Activated CD8-positive, alpha-beta memory T cell treated with anti-CD3 and anti-CD28 coated beads for 1 hour (primary cell): ENCODE measurements around the gene SPSB3.

Experiments used
- DNase-seq, 2 donors: peaks; one replicate each; pipeline ENCODE4 v3.0.0-alpha.2; 2020; ENCODE audit warnings: low read depth in 1 of 2; ENCODE audit errors: extremely low read depth in 1 of 2

Gene SPSB3

DNA sequence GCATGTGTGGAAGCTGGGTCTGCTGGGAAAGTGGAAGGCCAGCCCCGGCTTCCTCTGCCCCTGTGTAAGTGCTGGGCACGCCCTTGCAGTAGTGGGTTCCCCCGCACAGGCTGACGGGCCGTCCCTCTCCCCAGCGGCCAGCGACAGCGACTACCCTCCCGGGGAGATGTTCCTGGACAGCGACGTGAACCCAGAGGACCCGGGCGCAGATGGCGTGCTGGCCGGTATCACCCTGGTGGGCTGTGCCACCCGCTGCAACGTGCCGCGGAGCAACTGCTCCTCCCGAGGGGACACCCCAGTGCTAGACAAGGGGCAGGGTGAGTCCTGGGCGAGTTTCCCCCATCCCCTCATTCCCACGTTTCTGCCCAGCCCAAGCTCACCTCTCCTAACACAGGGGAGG is 16.5 kb downstream of the SPSB3 start:
- DNase-seq, result no peak

DNA sequence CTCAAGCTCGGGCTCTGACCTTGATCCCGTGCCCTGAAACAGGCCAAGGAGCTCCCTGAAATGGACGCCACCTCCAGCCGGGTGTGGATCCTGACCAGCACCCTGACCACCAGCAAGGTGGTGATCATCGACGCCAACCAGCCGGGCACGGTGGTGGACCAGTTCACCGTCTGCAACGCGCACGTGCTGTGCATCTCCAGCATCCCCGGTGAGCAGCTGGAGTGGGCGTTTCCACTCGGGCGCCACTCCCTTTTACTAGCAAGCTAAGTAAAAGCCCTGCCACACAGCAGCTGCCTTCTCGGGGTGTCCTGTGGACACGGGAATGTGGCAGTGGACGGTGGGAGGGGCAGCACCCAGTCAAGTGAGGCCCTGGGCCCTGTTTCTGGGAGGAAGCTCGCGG is 17.4 kb downstream of the SPSB3 start:
- no peak for DNase-seq

DNA sequence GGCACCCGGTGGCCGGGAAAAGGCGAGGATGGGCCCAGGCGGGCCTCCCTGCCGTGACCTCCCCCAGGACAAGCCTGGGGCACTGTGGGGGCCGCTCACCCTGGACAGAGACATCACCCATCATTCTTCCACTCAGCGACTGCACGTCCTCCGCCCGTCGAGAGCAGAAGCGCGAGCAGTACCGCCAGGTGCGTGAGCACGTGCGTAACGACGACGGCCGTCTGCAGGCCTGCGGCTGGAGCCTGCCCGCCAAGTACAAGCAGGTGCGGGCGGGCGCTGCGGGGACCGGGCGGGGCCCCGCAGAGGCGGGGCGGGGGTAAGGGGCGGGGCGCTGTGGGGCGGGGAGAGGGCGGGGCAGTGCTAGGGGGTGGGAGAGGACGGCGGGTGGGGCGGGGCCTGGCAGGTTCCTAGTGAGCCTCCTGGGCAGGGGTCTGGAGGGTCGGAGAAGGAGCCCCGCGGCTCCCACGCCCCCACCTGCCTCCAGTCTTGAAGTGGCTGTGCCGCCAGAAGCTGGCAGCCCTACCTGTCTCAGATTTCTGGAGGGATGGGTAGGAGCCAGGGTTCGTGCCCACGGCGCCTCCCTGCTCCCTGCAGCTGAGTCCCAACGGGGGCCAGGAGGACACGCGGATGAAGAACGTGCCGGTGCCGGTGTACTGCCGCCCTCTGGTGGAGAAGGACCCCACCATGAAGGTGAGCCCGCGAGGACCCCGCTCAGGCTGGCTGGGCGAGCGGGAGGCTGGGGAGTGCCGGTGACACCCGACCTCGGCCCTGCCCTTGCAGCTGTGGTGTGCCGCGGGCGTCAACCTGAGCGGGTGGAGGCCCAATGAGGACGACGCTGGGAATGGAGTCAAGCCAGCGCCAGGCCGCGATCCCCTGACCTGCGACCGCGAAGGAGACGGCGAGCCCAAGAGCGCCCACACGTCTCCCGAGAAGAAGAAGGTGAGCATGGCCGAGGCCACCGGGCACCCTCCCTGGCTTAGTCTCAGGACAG is 18.6 kb downstream of the SPSB3 start:
- DNase-seq, result no peak

DNA sequence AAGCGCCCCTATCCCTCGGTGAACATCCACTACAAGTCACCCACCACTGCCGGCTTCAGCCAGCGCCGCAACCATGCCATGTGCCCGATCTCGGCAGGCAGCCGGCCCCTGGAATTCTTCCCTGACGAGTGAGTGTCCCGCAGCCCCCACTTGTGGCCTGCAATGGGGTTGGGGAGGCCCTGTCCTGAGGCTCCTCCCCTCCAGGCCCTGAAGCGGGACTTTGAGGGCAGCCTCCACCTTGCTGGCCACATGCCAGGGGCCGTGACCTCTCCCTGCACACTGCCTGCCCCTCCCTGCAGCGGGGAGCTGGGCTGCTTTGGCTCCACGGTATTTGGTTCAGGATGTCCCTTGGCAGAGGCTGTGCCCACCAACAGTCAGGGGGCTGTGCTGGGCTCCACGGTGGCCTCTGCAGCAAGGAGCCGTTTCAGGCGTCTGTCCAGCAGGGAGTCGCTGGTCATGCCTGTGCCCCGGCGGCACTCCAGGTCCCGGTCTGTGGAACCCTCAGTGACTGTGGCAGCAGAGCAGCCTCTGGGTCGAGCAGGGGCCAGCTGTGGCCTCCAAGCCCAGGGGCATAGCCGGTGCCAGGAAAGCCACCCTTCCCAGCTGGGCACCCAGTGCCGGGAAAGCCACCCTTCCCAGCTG is 19.4 kb downstream of the SPSB3 start:
- DNase-seq, result no peak

DNA sequence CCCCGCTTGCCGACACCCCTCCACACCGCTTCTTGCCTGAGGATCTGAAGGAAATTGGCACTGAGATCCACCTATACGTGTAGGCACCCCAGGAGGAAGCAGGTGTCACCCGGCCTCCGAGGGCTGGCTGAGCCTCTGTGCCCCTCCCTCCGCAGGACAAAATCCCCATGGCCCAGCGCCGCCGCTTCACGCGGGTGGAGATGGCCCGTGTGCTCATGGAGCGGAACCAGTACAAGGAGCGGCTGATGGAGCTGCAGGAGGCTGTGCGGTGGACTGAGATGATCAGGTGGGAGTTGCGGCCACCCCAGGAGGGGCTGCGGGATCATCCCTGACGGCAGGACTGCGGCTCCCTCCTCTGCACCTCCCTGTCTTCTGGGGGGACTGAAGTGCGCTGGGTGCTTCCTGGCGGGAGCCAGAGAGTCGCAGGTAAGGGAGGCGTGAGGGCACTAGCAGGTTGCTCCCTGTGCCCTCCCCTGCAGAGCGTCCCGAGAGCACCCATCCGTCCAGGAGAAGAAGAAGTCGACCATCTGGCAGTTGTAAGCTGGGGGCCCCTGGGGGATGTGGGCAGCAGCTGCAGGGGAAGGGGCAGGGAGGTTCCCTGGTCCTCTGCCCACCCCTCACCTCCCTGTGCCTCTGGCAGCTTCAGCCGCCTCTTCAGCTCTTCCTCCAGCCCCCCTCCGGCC is 20.0 kb downstream of the SPSB3 start:
- DNase-seq, result no peak

DNA sequence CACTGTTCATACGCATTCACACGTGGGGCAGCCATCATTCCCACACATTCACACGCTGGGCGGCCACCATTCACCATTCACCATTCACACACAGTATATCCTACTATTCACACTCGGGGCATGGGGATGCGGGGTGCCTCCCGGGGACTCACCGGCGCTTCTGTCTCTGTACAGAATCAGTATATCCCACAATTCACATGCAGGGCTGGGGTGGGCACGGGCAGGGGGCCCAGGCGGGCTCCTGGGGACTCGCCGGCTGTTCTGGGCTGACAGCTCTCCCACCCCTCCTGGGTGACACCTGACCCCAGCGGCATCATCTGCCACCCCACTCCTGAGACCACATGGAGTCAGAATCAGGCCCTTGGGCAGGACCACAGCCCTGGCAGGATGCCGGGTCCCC is 20.6 kb downstream of the SPSB3 start:
- DNase-seq, result no peak

DNA sequence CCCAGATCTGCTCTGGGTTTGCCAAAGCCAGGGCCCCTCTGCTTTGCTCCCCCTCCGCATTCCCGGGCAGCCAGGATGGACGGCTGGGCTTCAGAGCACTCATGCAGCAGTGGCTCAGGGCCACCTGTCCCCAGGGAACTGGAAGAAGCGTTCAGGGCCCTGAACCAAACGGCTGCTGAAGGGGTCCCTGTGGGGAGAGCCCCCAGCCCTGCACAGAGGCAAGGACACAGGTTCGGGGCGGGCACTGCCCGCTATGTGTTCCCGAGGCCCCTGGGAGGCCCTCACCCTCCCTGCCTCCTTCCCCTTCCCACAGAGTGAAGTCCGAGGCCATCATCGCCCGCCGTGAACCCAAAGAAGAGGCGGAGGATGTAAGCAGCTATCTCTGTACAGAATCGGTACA is 21.5 kb downstream of the SPSB3 start:
- DNase-seq, result no peak

DNA sequence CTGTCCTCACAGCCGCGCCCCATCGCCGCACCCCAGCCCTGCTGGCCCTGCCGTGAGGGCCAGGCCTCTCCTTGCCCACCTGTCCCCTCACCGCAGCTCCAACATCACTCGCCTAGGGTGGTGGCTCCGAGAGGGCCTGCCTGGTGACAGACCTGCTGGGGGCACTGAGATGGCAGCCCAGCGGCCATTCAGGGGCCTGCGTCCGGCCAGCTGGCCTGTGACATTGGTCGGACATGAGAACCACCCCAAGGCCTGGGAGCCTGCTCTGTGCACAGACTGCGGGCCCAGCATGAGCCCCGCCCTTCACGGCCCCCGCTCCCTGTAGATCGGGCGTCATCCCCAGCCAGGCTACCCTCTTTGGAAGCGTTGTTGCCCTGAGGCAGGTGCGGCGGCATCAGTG is 22.9 kb downstream of the SPSB3 start:
- no peak for DNase-seq

DNA sequence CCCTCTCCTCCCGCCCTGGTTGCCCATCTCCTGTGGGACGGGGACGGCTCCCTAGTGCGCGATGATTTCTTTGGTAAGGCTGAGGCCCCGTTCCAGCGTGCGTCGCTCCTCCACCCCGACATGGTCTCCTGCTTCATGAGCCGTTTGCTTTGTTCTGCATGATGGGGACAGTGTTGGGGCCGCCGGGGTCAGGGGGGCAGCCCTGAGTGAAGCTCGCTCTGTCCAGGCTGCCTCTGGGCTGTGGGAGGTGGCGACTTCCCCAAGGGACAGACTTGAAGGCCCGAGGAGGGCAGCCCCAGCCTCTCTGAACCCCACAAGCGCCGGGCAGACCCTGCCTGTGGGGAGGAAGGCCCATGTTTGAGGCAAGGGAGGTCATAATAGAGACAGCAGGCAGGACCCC is 23.4 kb downstream of the SPSB3 start:
- no peak for DNase-seq

DNA sequence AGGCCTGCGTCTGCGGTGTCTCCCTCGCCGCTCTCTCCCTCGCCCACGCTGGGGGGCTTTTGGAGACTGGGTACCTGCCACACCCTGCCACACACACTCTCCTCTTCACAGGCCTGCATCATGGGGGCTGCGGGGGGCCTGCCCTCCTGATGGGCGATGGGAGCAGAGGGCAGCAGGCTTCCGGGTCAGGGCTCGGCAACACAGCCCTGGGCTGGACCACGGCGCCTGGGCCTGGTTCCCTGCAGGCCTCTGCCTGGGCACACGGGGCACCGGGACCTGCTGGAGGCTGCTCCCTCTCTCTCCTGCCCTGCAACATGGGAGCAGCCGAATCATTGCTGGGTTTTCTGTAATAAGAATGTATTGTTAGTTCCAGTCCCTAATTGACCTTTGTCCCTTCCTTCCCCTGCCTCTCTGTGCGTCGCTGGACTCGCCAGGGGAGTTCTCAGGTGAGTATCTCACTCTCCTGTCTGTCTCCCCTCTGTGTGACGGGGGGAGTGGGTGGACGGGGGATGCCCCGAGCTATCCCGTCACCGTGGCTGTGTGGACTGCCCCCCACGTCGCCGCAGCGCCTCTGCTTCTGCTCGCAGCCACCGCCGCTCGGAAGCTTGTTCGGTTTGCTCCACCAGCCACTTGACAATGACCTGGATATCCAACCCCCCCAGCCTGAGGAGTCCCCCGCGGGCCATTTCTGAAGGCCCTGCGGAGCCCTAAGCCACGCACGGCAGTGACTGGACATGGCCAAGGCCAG is 24.5 kb downstream of the SPSB3 start:
- no peak for DNase-seq

DNA sequence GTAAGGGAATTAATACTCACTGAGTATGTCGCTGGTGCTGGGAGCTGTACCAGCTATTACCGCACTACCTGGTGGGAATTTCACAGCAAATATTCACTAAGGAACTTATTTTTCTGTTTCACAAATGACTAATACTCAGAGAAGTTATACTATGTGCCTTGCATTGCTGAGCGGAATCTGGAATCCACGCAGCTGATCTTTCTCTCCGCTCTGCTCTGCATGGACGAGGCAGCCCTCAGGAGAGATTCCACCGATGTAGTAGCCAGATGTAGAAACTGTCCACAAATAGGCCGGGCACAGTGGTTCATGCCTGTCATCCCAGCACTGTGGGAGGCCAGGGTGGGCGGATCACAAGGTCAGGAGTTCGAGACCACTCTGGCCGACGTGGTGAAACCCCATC is 28.2 kb downstream of the SPSB3 start:
- no peak for DNase-seq

DNA sequence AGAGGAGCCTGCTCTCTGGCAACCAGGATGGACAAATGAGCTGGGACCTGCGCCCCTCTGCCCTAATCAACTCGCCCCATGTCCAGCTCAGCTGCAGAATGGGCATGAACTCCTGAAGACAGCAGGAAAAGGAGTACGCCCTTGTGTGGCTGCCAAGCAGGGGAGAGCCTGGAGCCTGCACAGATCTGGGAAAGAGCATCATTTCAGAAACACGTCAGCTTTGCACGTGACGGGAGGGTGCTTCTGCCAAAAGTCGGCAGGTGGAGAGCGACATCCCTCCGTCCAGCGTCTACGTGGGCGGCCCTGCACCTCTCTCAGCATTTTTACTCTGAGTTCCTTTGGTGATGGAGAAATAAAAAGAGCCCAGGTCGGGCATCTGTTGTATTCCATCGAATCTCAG is 29.5 kb downstream of the SPSB3 start:
- DNase-seq, result no peak

DNA sequence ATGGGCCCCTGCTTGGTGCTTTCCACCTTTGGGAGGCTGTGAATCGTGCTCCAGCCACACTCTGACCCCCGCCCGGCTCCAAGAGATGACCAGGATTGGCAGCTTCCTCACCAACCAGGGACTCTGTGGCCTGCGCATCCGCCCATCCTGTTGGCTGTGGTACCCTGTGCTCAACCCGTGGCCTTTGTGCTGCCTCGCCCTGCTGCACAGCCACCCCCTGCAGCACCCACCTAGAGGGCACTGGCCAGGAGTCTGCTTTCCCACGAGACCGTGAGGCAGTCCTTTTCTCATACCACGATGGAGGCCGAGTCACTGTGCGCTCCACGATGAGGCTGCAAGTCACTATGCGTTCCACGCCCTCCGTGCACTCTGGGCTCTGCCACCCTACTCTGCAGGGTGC is 30.4 kb downstream of the SPSB3 start:
- DNase-seq, result no peak

DNA sequence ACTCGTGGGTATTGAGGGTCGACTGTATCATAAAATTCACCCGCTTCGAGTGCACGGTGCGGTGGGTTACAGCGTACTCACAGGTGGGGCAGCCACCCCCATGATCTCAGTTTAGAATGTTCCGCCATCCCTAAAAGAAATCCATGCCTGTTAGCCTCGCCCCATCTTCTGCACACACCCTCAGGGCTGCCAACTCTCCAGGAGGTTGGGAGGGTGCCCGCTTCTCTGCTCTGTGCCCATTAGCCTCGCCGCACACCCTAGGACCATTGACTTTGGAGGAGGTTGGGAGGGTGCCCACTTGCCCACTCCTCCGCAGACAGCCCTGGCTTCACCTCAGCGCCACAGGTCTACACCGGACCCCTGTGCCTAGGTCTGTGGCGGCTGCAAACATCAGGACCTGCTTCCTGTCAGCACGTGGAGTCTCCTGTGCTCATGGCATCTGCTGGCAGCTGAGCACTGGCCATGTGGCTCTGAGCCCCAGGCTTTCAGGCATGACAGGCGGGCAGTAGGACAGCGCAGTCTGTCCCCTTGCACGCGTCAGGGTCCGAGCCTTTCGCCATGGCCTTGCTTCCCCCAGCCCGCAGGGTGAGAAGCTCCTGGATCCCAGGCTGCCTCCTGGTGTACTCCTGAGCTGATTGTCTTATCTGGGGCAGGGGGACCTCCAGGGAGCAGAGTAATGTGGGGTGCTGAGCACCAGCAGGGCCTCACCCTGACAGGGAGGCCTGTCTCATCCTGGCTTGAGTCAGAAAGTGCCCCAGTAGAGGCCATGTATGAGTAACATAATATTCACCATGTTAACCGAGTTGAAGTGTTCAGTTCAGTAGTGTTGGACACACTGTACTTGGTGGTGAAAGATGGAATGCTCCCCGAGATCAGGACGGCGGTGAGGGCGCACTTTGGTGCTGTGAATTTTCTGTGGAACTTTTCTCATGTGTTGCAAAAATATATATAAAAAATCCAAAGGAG is 32.9 kb downstream of the SPSB3 start:
- no peak for DNase-seq

DNA sequence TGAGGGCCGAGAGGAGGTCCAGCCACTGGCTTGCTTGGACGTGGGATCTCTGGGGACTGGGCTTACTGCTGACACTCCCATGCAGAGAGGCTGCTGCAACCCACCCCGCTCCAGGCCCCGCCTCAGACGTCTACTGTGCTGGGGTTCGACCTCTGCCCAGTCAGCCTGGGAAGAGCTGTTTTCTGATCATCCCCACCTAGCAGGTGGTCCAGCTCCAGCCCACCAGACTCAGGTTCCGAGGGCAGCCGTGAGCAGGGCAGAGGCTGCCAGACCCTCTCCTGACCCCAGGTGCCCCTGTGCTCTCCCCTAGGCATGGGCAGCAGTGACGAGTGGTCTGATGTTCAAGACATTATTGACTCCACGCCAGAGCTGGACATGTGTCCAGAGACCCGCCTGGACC is 34.4 kb downstream of the SPSB3 start:
- no peak for DNase-seq

DNA sequence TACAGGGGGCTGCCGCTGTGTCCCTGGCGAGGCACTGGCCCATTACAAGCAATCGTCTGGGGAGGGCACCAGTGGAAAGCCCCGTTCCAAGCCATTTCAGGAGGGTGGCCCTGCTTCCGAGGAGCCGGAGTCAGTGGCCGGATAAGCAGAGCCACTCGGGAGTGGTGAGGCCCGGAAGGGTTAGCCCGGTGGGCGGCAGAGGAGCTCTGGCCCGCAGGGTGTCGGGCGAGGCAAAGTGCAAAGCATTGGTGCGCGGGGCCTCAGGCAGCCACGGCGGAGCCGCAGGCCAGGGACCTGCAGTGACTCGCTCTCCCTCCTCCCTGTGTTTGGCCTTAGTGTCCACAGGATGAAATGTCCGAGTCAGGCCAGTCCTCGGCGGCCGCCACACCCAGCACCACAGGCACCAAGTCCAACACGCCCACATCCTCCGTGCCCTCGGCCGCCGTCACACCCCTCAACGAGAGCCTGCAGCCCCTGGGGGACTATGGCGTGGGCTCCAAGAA is 35.6 kb downstream of the SPSB3 start:
- no peak for DNase-seq

DNA sequence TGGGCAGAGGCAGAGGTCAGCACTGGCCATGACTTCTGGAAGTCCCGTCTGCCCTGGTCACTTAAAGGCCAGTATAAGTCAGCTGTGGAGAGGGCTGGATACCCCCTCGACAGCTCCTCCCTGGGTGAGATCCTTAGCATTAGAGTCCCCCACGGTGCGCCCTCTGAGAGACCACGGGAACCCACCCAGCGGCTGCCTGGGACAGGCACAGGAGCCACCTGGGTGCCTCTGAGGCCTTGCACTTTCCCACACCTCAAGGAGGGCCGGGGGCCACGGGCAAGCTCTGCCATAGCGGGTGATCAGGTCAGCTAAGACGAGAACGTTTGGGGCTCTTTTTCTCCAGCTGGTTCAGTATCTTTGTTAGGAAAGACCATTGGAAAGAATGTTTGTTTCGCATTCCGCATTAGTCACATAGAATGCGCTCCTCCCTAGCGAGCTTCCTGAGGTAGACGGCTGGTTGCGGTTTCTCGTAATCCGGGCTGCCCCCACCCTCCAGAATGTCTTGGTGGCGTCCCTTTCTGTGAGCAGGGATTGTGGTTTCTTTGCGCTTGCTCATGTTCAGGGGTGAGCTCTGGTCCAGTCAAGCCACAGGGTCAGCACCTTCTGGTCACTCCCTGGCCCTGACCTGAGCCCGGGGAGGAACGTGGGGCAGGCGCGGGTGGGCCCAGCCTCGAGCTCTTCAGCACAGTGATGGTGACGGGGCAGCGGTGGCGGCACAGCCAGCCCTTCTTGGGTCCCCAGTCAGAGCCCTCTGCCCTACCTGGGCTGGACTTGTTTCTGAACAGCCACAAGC is 36.3 kb downstream of the SPSB3 start:
- DNase-seq, result no peak

DNA sequence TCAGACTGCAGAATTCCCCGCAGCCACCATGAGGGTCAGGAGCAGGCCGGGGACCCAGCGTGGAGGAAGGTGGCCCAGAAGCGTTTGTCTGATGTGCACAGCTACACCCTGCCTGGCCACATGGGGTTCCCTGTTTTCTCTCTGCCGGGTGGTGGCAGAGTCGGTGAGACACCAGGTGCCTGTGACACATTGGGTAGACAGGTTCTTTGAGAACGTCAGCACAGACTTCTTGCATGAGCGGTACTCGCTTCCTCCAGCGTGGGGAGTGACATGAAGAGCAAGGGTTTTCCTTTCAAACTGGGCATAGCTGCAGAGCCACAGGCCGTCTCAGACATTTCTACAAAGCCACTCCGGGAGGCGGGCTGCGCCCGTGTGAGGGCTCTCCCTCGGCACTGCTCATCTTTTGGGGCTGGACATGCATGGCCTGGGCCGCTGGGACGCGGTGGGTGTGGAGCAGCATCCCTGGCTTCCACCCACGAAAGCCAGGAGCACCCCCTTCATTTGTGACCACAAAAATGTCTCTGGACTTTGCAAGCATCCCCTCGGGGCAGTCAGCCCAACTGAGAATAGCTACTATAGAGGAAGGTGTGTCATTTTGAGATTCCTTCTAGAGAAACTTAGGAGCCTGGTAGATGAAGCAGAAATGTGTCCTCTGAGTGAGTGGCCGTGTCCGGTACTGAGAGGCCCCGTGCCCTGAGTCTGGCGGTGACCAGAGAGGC is 37.0 kb downstream of the SPSB3 start:
- no peak for DNase-seq
